Testis (tissue), 3 donors: ENCODE data around the gene SH3BGR. TPM values are rescaled to one million over a fixed set of nuclear protein-coding genes. Genes with fewer than 3 reads are reported as not detected.

Source experiments
- DNase-seq: peaks from one replicate; pipeline ENCODE4 v3.0.0-alpha.2; 2019
- H3K27ac ChIP-seq, 2 donors: fragments of 200-600 bp; sonication (generic); one replicate each; pipeline ENCODE4 v1.5.1; 2019
- H3K27me3 ChIP-seq: fragments of 200-600 bp; sonication (generic); one replicate; pipeline ENCODE4 v1.5.1; 2019
- H3K36me3 ChIP-seq: fragments of 200-600 bp; sonication (generic); one replicate; pipeline ENCODE4 v1.5.1; 2017; ENCODE audit warnings: low read depth; ENCODE audit errors: missing control alignments
- H3K4me1 ChIP-seq: fragments of 200-600 bp; sonication (generic); one replicate; pipeline ENCODE4 v1.5.1; 2019
- H3K4me3 ChIP-seq, 2 donors: fragments of 200-600 bp; sonication (generic); one replicate each; pipeline ENCODE4 v1.5.1; 2017 to 2019
- H3K9me3 ChIP-seq: fragments of 200-600 bp; sonication (generic); one replicate; pipeline ENCODE4 v1.5.1; 2017
- POLR2A ChIP-seq: fragments of 450-650 bp; IDR thresholded peaks from one replicate; pipeline ENCODE4 v1.6.1; 2017; ENCODE audit warnings: antibody characterized with exemption, mild to moderate bottlenecking, moderate library complexity
- WGBS, 2 donors: methylation state at CpG; one replicate each; pipeline ENCODE4 v1.1.5; 2018; 5-methylcytosine and 5-hydroxymethylcytosine counted together
- intact Hi-C: fragments of 100-400 bp; cut with DNase I; formaldehyde crosslinking; loops from one replicate; pipeline ENCODE4 v1.15.1; 2023; ENCODE audit warnings: low total_unique reads
- polyA plus RNA-seq: library from polyadenylated mRNA; stranded (reverse); fragments of 350-450 nt; fragmentation: Illumina TruSeq; extraction: RNeasy Lipid Tissue Mini Kit (QIAGEN cat#74804); gene quantifications from one replicate; pipeline ENCODE4 v1.2.3, GENCODE V29; 2014; ENCODE audit warnings: low read depth, low replicate concordance; ENCODE audit not compliant: insufficient read depth
- total RNA-seq, 2 donors: library from RNA; depleted of rRNA; stranded (reverse); fragments of >200 nt; gene quantifications; one replicate each; pipeline ENCODE4 v1.2.3, GENCODE V29; 2016
- TF ChIP-seq, protein P1 (sequence below), 3 experiments: fragments of 450-650 bp in 2 of 3; fragments of 200-600 bp in 1 of 3; sonication (generic) in 1 of 3; IDR thresholded peaks; one replicate each; pipeline ENCODE4 v1.5.1; 2016 to 2019; ENCODE audit warnings: antibody characterized with exemption in 3 of 3, mild to moderate bottlenecking in 2 of 3, moderate library complexity in 1 of 3

The SH3BGR gene
- total and polyA plus RNA-seq, 3 donors from 2014 or later = 5.0 to 27.3 (median 16.7) TPM

- H3K4me3 ChIP-seq = no peak overlapping the region
- no peaks in the 10 kb centered on the region for H3K9me3 ChIP-seq
- no peaks in the 10 kb centered on the region for H3K27me3 ChIP-seq
- TF ChIP-seq, protein P1, sequence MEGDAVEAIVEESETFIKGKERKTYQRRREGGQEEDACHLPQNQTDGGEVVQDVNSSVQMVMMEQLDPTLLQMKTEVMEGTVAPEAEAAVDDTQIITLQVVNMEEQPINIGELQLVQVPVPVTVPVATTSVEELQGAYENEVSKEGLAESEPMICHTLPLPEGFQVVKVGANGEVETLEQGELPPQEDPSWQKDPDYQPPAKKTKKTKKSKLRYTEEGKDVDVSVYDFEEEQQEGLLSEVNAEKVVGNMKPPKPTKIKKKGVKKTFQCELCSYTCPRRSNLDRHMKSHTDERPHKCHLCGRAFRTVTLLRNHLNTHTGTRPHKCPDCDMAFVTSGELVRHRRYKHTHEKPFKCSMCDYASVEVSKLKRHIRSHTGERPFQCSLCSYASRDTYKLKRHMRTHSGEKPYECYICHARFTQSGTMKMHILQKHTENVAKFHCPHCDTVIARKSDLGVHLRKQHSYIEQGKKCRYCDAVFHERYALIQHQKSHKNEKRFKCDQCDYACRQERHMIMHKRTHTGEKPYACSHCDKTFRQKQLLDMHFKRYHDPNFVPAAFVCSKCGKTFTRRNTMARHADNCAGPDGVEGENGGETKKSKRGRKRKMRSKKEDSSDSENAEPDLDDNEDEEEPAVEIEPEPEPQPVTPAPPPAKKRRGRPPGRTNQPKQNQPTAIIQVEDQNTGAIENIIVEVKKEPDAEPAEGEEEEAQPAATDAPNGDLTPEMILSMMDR (IDR thresholded peaks at IDR 0.05) = no peak
- no peak for TF ChIP-seq POLR2A
- no peak for DNase-seq
- H3K4me1 ChIP-seq = no peaks in the 10 kb centered on the region
- 80 to 86% methylated on average over 1 of the region's 1 CpG for WGBS, 2 donors
- intact Hi-C loops = no loop called here
- H3K36me3 ChIP-seq = no peaks in the 10 kb centered on the region
- no peak overlapping the region for H3K27ac ChIP-seq
These were observed 16.8 kb downstream of the SH3BGR start for GRCh38 chr21:39468559-39468958.

DNA sequence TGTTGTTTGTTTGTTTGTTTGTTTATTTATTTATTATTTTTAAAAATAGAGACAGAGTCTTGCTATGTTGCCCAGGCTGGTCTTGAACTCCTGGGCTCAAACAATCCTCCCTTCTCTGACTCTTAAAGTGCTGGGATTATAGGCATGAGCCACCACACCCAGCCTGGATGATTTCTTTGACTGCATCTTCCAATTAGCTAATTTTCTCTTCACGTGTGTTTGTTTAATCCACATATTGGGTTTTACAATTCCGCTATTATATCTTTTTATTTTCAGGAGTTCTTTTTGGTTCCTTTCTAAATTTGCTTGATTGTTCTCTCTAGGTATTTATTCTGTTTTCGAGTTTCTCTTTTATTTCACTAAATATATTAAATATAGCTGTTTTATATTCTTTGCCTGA, 19.8 kb downstream of the SH3BGR start:
- Histone ChIP-seq H3K27ac (no peak overlapping the region), H3K9me3 (no peaks in the 10 kb centered on the region), H3K4me3 (no peak overlapping the region), H3K36me3 (no peaks in the 10 kb centered on the region), H3K27me3 (no peaks in the 10 kb centered on the region), H3K4me1 (no peaks in the 10 kb centered on the region)
- intact Hi-C loops = no loop called here
- DNase-seq = no peak
- 96 to 99% methylated on average over 3 of the region's 3 CpGs for WGBS, 2 donors
- TF ChIP-seq, protein P1 (IDR thresholded peaks at IDR 0.05) = no peak
- no peak for TF ChIP-seq POLR2A

GRCh38 chr21:39472786-39473185, 21.0 kb downstream of the SH3BGR start:
- Histone ChIP-seq H3K4me3 (no peak overlapping the region), H3K4me1 (no peaks in the 10 kb centered on the region), H3K36me3 (no peaks in the 10 kb centered on the region), H3K27ac (no peak overlapping the region), H3K9me3 (no peaks in the 10 kb centered on the region), H3K27me3 (no peaks in the 10 kb centered on the region)
- DNase-seq = no peak
- intact Hi-C loops = no loop called here
- WGBS, 2 donors = 80 to 84% methylated on average over 4 of the region's 4 CpGs
- TF ChIP-seq, protein P1 (IDR thresholded peaks at IDR 0.05) = no peak
- no peak for TF ChIP-seq POLR2A

GRCh38 chr21:39474611-39475010, 22.8 kb downstream of the SH3BGR start:
- Histone ChIP-seq H3K4me1 (no peaks in the 10 kb centered on the region), H3K27ac (no peak overlapping the region), H3K36me3 (no peaks in the 10 kb centered on the region), H3K9me3 (no peaks in the 10 kb centered on the region), H3K4me3 (no peak overlapping the region), H3K27me3 (no peaks in the 10 kb centered on the region)
- WGBS, 2 donors = 91 to 94% methylated on average over 2 of the region's 2 CpGs
- DNase-seq = no peak
- intact Hi-C loops = no loop called here
- TF ChIP-seq, protein P1 (IDR thresholded peaks at IDR 0.05) = no peak
- TF ChIP-seq POLR2A = no peak

DNA sequence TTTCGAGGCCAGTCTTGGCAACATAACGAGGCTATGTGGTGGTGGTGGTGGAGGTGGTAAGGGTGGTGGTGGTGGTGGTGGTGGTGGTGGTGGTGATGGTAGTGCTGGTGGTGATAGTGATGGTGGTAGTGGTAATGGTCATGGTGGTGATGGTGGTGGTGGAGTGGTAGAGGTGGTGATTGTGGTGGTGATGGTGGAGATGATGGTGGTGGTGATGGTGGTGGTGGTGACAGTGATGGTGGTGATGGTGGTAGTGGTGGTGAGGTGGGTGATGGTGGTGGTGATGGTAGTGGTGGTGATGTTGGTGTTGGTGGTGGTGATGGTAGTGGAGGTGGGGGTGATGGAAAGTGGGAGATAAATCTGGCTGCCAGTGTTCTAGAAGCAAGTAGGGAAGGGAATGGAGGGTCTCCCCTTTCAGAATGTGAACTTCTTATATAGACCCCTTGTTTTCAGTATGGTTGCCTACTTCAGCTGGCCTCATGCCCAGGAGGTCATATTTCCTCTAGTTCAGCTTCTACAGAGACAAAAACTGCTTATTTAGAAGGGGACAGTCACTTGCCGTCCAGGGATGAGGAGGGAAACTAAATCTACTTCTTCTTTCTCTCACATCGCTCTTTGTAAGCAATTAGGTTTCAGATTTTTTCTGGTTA, 27.5 kb downstream of the SH3BGR start:
- Histone ChIP-seq H3K4me1 (no peaks in the 10 kb centered on the region), H3K27ac (no peak overlapping the region)
- WGBS, 2 donors = 86 to 89% methylated on average over 4 of the region's 4 CpGs

More for the DNA sequence above, 27.5 kb downstream of the SH3BGR start:
- Histone ChIP-seq H3K4me3 (no peak overlapping the region), H3K9me3 (no peaks in the 10 kb centered on the region), H3K36me3 (no peaks in the 10 kb centered on the region), H3K27me3 (no peaks in the 10 kb centered on the region)
- DNase-seq = no peak
- TF ChIP-seq, protein P1 (IDR thresholded peaks at IDR 0.05) = no peak
- intact Hi-C loops = no loop called here
